ENCODE results near the gene KIFAP3.

DNA sequence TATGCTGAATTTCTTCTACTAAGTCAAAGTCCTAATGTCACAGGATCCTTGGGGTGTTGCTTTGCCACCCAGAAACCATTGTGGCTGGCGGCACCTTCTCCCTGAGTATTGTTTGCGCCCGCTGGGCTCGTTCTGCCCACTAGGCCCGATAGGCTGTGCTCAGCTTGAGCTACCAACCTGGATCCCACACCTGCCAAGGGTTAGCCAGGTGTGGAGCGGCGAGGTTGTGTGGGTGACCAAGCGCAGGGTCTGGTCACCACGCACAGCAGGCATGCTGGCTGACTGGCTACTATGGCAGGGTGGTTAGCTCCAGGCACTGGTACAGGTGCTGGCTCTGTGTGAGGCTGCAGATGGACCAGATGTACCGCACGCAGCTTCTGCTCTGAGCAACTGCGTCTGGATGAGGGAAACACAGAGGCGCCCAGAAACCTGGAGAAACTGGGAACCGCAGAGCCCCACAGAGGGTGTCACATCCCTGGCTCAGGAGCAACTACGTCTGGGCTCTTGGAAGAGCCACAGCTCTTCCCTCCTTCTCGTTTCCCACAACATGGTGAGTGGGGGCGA is 130.4 kb downstream of the KIFAP3 start:
- TF ChIP-seq POLR2A (IDR thresholded peaks at IDR 0.05) (no peak), POLR2AphosphoS5 (IDR thresholded peaks at IDR 0.05) (no peak)
- TF ChIP-seq, protein P1, sequence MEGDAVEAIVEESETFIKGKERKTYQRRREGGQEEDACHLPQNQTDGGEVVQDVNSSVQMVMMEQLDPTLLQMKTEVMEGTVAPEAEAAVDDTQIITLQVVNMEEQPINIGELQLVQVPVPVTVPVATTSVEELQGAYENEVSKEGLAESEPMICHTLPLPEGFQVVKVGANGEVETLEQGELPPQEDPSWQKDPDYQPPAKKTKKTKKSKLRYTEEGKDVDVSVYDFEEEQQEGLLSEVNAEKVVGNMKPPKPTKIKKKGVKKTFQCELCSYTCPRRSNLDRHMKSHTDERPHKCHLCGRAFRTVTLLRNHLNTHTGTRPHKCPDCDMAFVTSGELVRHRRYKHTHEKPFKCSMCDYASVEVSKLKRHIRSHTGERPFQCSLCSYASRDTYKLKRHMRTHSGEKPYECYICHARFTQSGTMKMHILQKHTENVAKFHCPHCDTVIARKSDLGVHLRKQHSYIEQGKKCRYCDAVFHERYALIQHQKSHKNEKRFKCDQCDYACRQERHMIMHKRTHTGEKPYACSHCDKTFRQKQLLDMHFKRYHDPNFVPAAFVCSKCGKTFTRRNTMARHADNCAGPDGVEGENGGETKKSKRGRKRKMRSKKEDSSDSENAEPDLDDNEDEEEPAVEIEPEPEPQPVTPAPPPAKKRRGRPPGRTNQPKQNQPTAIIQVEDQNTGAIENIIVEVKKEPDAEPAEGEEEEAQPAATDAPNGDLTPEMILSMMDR (IDR thresholded peaks at IDR 0.05): no peak
